WTC11 (cell line): ENCODE data around the gene CD1D. TPM values are rescaled to one million over a fixed set of nuclear protein-coding genes. Genes with fewer than 3 reads are reported as not detected.
A peak's percentile ranks its signal among the peaks of the same experiment; 100 is the strongest.
"Not testable (repeated sequence)": the region's sequence is repeated elsewhere in the genome, so short reads cannot be mapped to it uniquely, and the experiment has no call there.

Experiments used
- ATAC-seq: fragments of 200-7000 bp; cut with Tn5 transposase; 2 replicates; pipeline ENCODE4 v1.10.0; 2021; ENCODE audit warnings: mild to moderate bottlenecking, moderate library complexity
- CTCF ChIA-PET: fragments of 300-600 bp; sonication (Branson Sonifier 250); formaldehyde crosslinking; loops from one replicate; lab custom pipeline; 2021; ENCODE audit warnings: antibody characterized with exemption; lab: Charles Lee
- POLR2A ChIA-PET: fragments of 350-600 bp; sonication (Branson Sonifier 250); formaldehyde crosslinking; loops from one replicate; lab custom pipeline; 2021; ENCODE audit warnings: antibody characterized with exemption; lab: Charles Lee
- DNase-seq: peaks from one replicate; pipeline ENCODE4 v3.0.0; 2021; ENCODE audit warnings: low spot score
- H3K27ac Mint-ChIP-seq: 2 replicates; pipeline ENCODE4 v1.8.0; 2021; ENCODE audit warnings: mixed read lengths
- H3K27me3 Mint-ChIP-seq: 2 replicates; pipeline ENCODE4 v1.8.0; 2021; ENCODE audit warnings: low read depth, mild to moderate bottlenecking, moderate library complexity, mixed read lengths
- H3K36me3 Mint-ChIP-seq: 2 replicates; pipeline ENCODE4 v1.8.0; 2021; ENCODE audit warnings: mixed read lengths
- H3K4me1 Mint-ChIP-seq: 2 replicates; pipeline ENCODE4 v1.8.0; 2022; ENCODE audit warnings: mixed read lengths
- H3K4me3 Mint-ChIP-seq: 2 replicates; pipeline ENCODE4 v1.8.0; 2021; ENCODE audit warnings: mild to moderate bottlenecking, moderate library complexity, mixed read lengths
- H3K9me3 Mint-ChIP-seq: 2 replicates; pipeline ENCODE4 v1.8.0; 2021; ENCODE audit warnings: mixed read lengths
- ATF2 ChIP-seq: sonication (generic); formaldehyde crosslinking; IDR thresholded peaks from 2 replicates; pipeline ENCODE4 v1.8.1; 2022; ENCODE audit warnings: low read depth, missing genetic modification reagents, borderline replicate concordance
- CREM ChIP-seq: sonication (generic); formaldehyde crosslinking; IDR thresholded peaks from 2 replicates; pipeline ENCODE4 v1.8.1; 2022; ENCODE audit warnings: mild to moderate bottlenecking, missing genetic modification reagents, moderate library complexity
- ETV6 ChIP-seq: sonication (generic); formaldehyde crosslinking; IDR thresholded peaks from 2 replicates; pipeline ENCODE4 v1.8.1; 2022; ENCODE audit warnings: mild to moderate bottlenecking, missing genetic modification reagents
- FOXK1 ChIP-seq: sonication (generic); formaldehyde crosslinking; IDR thresholded peaks from 2 replicates; pipeline ENCODE4 v1.8.0; 2022; ENCODE audit warnings: mild to moderate bottlenecking, moderate library complexity, missing genetic modification reagents
- GABPB1 ChIP-seq: sonication (generic); formaldehyde crosslinking; IDR thresholded peaks from 2 replicates; pipeline ENCODE4 v1.8.1; 2023; ENCODE audit warnings: mild to moderate bottlenecking, missing genetic modification reagents
- JUN ChIP-seq: sonication (generic); formaldehyde crosslinking; IDR thresholded peaks from 2 replicates; pipeline ENCODE4 v1.8.0; 2023; ENCODE audit warnings: mild to moderate bottlenecking, missing genetic modification reagents
- NFE2L1 ChIP-seq: sonication (generic); formaldehyde crosslinking; IDR thresholded peaks from 2 replicates; pipeline ENCODE4 v1.8.1; 2023; ENCODE audit warnings: missing genetic modification reagents
- NR1H2 ChIP-seq: sonication (generic); formaldehyde crosslinking; IDR thresholded peaks from 2 replicates; pipeline ENCODE4 v1.9.0; 2021; ENCODE audit warnings: mild to moderate bottlenecking, moderate library complexity, missing genetic modification reagents
- TEAD4 ChIP-seq: sonication (generic); formaldehyde crosslinking; IDR thresholded peaks from 2 replicates; pipeline ENCODE4 v1.8.0; 2022; ENCODE audit warnings: mild to moderate bottlenecking, missing genetic modification reagents
- TP53 ChIP-seq: sonication (generic); formaldehyde crosslinking; IDR thresholded peaks from 2 replicates; pipeline ENCODE4 v1.8.1; 2023; ENCODE audit warnings: mild to moderate bottlenecking, missing genetic modification reagents
- ZNF121 ChIP-seq: sonication (generic); formaldehyde crosslinking; IDR thresholded peaks from 2 replicates; pipeline ENCODE4 v1.8.0; 2023; ENCODE audit warnings: missing genetic modification reagents
- ZNF219 ChIP-seq: sonication (generic); formaldehyde crosslinking; IDR thresholded peaks from 2 replicates; pipeline ENCODE4 v1.8.0; 2023; ENCODE audit warnings: missing genetic modification reagents, mild to moderate bottlenecking, borderline replicate concordance
- ZNF396 ChIP-seq: fragments of 250-450 bp; sonication (Bioruptor Pico); IDR thresholded peaks from 2 replicates; pipeline ENCODE4 v1.8.0; 2021; ENCODE audit warnings: mild to moderate bottlenecking, moderate library complexity, borderline replicate concordance
- ZNF416 ChIP-seq: fragments of 250-450 bp; sonication (Bioruptor Pico); IDR thresholded peaks from 2 replicates; pipeline ENCODE4 v1.9.0; 2021; ENCODE audit warnings: mild to moderate bottlenecking, inconsistent platforms
- total RNA-seq: library from RNA; stranded (reverse); gene quantifications from 3 replicates; pipeline ENCODE4 v1.2.3, GENCODE V29; 2021
- TF ChIP-seq, protein P1 (sequence below): fragments of 250-450 bp; sonication (Bioruptor Pico); IDR thresholded peaks from 2 replicates; pipeline ENCODE4 v1.9.0; 2021; ENCODE audit warnings: mild to moderate bottlenecking, borderline replicate concordance
- TF ChIP-seq, protein P2 (sequence below): fragments of 250-450 bp; sonication (Bioruptor Pico); IDR thresholded peaks from 2 replicates; pipeline ENCODE4 v1.9.0; 2021; ENCODE audit warnings: mild to moderate bottlenecking

CD1D gene
- total RNA-seq, 1 experiment from 2014 or later: 4.7 TPM

GRCh38 chr1:158161446-158161845 lies 19.2 kb upstream of the CD1D start (continued):
- TF ChIP-seq, protein P1, sequence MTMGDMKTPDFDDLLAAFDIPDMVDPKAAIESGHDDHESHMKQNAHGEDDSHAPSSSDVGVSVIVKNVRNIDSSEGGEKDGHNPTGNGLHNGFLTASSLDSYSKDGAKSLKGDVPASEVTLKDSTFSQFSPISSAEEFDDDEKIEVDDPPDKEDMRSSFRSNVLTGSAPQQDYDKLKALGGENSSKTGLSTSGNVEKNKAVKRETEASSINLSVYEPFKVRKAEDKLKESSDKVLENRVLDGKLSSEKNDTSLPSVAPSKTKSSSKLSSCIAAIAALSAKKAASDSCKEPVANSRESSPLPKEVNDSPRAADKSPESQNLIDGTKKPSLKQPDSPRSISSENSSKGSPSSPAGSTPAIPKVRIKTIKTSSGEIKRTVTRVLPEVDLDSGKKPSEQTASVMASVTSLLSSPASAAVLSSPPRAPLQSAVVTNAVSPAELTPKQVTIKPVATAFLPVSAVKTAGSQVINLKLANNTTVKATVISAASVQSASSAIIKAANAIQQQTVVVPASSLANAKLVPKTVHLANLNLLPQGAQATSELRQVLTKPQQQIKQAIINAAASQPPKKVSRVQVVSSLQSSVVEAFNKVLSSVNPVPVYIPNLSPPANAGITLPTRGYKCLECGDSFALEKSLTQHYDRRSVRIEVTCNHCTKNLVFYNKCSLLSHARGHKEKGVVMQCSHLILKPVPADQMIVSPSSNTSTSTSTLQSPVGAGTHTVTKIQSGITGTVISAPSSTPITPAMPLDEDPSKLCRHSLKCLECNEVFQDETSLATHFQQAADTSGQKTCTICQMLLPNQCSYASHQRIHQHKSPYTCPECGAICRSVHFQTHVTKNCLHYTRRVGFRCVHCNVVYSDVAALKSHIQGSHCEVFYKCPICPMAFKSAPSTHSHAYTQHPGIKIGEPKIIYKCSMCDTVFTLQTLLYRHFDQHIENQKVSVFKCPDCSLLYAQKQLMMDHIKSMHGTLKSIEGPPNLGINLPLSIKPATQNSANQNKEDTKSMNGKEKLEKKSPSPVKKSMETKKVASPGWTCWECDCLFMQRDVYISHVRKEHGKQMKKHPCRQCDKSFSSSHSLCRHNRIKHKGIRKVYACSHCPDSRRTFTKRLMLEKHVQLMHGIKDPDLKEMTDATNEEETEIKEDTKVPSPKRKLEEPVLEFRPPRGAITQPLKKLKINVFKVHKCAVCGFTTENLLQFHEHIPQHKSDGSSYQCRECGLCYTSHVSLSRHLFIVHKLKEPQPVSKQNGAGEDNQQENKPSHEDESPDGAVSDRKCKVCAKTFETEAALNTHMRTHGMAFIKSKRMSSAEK (CRISPR knock-in tag): no peak
- TF ChIP-seq TP53 (CRISPR knock-in tag): no peak
- TF ChIP-seq TEAD4: no peak
- TF ChIP-seq ETV6: no peak
- no peak for TF ChIP-seq FOXK1

GRCh38 chr1:158163000-158163947 lies 17.4 kb upstream of the CD1D start:
- ATAC-seq (no peak), DNase-seq (no peak)
- Mint-ChIP-seq H3K36me3 (no peaks in the 10 kb centered on the region), H3K9me3 (no peaks in the 10 kb centered on the region), H3K27ac (no peak overlapping the region), H3K27me3 (peaks cover 22% of the 10 kb centered on the region), H3K4me1 (no peaks in the 10 kb centered on the region; the same call in 1 of the 2 replicates), H3K4me3 (no peak overlapping the region)
- ChIA-PET CTCF (no interaction called here), POLR2A (interaction anchor here (0.8 kb wide), 1 partner anchor 38 kb away, joined by 3 read pairs; no protein-coding TSS in a partner anchor)
- TF ChIP-seq ZNF121 (CRISPR knock-in tag): no peak

- CTCF ChIA-PET: no interaction called here
- TF ChIP-seq JUN (CRISPR knock-in tag): no peak
- no peak for TF ChIP-seq ATF2 (CRISPR knock-in tag)
- TF ChIP-seq ZNF219 (CRISPR knock-in tag): no peak
- no peak for TF ChIP-seq NR1H2
- TF ChIP-seq NFE2L1 (CRISPR knock-in tag): no peak
- Mint-ChIP-seq H3K27ac (no peak overlapping the region), H3K4me3 (no peak overlapping the region), H3K36me3 (no peaks in the 10 kb centered on the region), H3K27me3 (peaks cover 13% of the 10 kb centered on the region; the same call in 1 of the 2 replicates), H3K9me3 (peaks cover 6% of the 10 kb centered on the region), H3K4me1 (no peaks in the 10 kb centered on the region)
- POLR2A ChIA-PET: no interaction called here
- ATAC-seq (no peak), DNase-seq (no peak)
These were observed 11.6 kb upstream of the CD1D start for GRCh38 chr1:158169105-158169504.

GRCh38 chr1:158175915-158176314 lies 4.8 kb upstream of the CD1D start:
- DNase-seq, CTCF ChIA-PET, H3K36me3 Mint-ChIP-seq, H3K9me3 Mint-ChIP-seq, ATAC-seq, H3K4me3 Mint-ChIP-seq, POLR2A ChIA-PET, H3K27ac Mint-ChIP-seq: not testable (repeated sequence)
- H3K27me3 Mint-ChIP-seq: peaks cover 65% of the 10 kb centered on the region
- H3K4me1 Mint-ChIP-seq: peaks cover 29% of the 10 kb centered on the region

- H3K9me3 Mint-ChIP-seq: no peaks in the 10 kb centered on the region
- no peak for TF ChIP-seq GABPB1 (CRISPR knock-in tag)
- TF ChIP-seq ZNF416 (CRISPR knock-in tag): no peak
- TF ChIP-seq, protein P2, sequence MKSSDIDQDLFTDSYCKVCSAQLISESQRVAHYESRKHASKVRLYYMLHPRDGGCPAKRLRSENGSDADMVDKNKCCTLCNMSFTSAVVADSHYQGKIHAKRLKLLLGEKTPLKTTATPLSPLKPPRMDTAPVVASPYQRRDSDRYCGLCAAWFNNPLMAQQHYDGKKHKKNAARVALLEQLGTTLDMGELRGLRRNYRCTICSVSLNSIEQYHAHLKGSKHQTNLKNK (CRISPR knock-in tag): no peak
- no peak for TF ChIP-seq ZNF396 (CRISPR knock-in tag)
- no peak for TF ChIP-seq CREM
- TF ChIP-seq, all 79 proteins: peak for 0
- ATAC-seq: no peak
- no peak overlapping the region for H3K27ac Mint-ChIP-seq
- no peaks in the 10 kb centered on the region for H3K36me3 Mint-ChIP-seq
- DNase-seq: no peak
- peaks cover 32% of the 10 kb centered on the region for H3K4me1 Mint-ChIP-seq
- CTCF ChIA-PET: no interaction called here
- POLR2A ChIA-PET: no interaction called here
- peaks cover 70% of the 10 kb centered on the region for H3K27me3 Mint-ChIP-seq
- H3K4me3 Mint-ChIP-seq: no peak overlapping the region
These were observed 4.3 kb upstream of the CD1D start for GRCh38 chr1:158176399-158176798.

DNA sequence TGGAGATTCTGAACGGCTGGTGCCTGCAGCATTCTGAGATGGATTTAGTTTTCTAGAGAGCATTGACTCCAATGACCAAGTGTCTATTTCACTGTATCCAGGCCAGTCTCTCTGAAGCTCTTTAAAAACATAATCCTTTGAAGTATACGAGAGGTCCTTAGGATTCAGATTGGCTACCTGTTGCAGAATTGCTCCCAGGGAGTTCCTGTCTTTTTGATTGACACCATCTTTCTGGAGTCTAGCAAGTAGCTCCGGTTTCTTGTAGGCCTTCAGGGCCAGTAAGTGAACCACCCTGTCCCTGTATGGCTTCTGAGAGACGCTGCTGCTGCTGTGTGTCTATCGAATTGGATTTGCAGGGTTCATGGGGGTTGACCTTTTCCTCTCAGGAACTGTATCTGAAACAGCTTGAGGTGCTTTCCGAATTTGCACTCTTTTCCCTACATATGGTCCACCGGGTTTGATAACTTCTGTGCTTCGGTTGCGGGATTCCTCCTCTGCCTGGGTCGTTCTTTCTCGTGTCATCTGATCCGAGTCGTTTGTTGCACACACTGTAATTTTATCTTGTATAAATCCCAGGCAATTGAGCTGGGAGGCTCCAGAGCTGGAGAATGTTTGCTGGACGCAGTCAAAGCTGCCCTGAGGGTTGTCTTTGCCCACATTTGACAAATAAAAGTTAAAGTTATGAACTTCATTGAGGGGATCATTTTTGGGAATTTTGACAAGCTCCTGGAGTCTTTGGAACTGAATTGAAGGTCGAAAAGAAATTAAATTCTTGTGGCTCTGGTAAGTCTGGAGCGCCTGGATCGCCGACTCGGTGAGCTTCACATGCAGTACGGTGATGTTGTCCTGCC lies 3.6 kb upstream of the CD1D start:
- not testable (repeated sequence) for H3K27ac Mint-ChIP-seq
- ChIA-PET POLR2A (interaction anchor here (1.1 kb wide), 1 partner anchor 52 kb away, joined by 3 read pairs; no protein-coding TSS in a partner anchor), CTCF (interaction anchor here (0.6 to 1.5 kb wide), 7 partner anchors 14 to 319 kb away, joined by 3 to 9 read pairs (median 3); no protein-coding TSS in a partner anchor)

More for the DNA sequence above, 3.6 kb upstream of the CD1D start:
- not testable (repeated sequence) for H3K36me3 Mint-ChIP-seq, H3K9me3 Mint-ChIP-seq, DNase-seq
- ATAC-seq: peak; percentile 9
- peak overlapping the region; percentile 66 for H3K4me3 Mint-ChIP-seq
- H3K4me1 Mint-ChIP-seq: peaks cover 38% of the 10 kb centered on the region
- peaks cover 76% of the 10 kb centered on the region for H3K27me3 Mint-ChIP-seq
